GM19043 (cell line): ENCODE data around the gene AFP.
"Not testable (repeated sequence)": the region's sequence is repeated elsewhere in the genome, so short reads cannot be mapped to it uniquely, and the experiment has no call there.

ENCODE experiments used
- ATAC-seq: cut with Tn5 transposase; IDR thresholded peaks from one replicate; pipeline ENCODE4 v1.9.1; 2021; ENCODE audit warnings: low read depth; ENCODE audit not compliant: unreplicated experiment

AFP gene

GRCh38 chr4:73435984-73436383 is at the start of gene AFP:
Gene AFP, plus strand, starts transcription at chr4:73436221. Its CDS starts 42 bp downstream, at chr4:73436263.
- no peak for ATAC-seq

GRCh38 chr4:73387552-73387951 is 48.5 kb upstream of the AFP start:
- ATAC-seq: peak; percentile 58

- ATAC-seq: no peak
Observed at GRCh38 chr4:73388887-73389286, 47.1 kb upstream of the AFP start.

GRCh38 chr4:73389663-73390062 is 46.4 kb upstream of the AFP start:
- not testable (repeated sequence) for ATAC-seq

GRCh38 chr4:73391774-73392173 is 44.2 kb upstream of the AFP start:
- no peak for ATAC-seq

- no peak for ATAC-seq
Observed at GRCh38 chr4:73392936-73393335, 43.1 kb upstream of the AFP start.

GRCh38 chr4:73396304-73396703 is 39.7 kb upstream of the AFP start:
- ATAC-seq: no peak

GRCh38 chr4:73396993-73397972 is 38.7 kb upstream of the AFP start:
- ATAC-seq: no peak

- no peak for ATAC-seq
Observed at GRCh38 chr4:73401412-73401811, 34.6 kb upstream of the AFP start.

- ATAC-seq: no peak
Observed at GRCh38 chr4:73404042-73404441, 32.0 kb upstream of the AFP start, which contains the start of gene ALB. Gene ALB, plus strand, starts transcription at chr4:73404287. Its CDS starts 41 bp downstream, at chr4:73404328.

- no peak for ATAC-seq
Observed at GRCh38 chr4:73404457-73404856, 31.6 kb upstream of the AFP start.

GRCh38 chr4:73405138-73405537 is 30.9 kb upstream of the AFP start:
- no peak for ATAC-seq

GRCh38 chr4:73406548-73406875 is 29.5 kb upstream of the AFP start:
- no peak for ATAC-seq

GRCh38 chr4:73407227-73407673 is 28.8 kb upstream of the AFP start:
- ATAC-seq: no peak

- ATAC-seq: no peak
Observed at GRCh38 chr4:73408181-73408867, 27.7 kb upstream of the AFP start.

GRCh38 chr4:73409012-73409862 is 26.8 kb upstream of the AFP start:
- ATAC-seq: no peak

- no peak for ATAC-seq
Observed at GRCh38 chr4:73409978-73410548, 26.0 kb upstream of the AFP start.

- ATAC-seq: no peak
Observed at GRCh38 chr4:73410916-73411730, 24.9 kb upstream of the AFP start.

- ATAC-seq: no peak
Observed at GRCh38 chr4:73411731-73412414, 24.1 kb upstream of the AFP start.
